HG03520 (cell line): ENCODE measurements around the gene PHOSPHO2.

Source experiments
- ATAC-seq: cut with Tn5 transposase; IDR thresholded peaks from one replicate; pipeline ENCODE4 v1.9.1; 2021; ENCODE audit warnings: mild to moderate bottlenecking, moderate library complexity; ENCODE audit not compliant: unreplicated experiment

Gene PHOSPHO2

GRCh38 chr2:169715379-169716237 is 21.3 kb downstream of the PHOSPHO2 start:
- no peak for ATAC-seq

DNA sequence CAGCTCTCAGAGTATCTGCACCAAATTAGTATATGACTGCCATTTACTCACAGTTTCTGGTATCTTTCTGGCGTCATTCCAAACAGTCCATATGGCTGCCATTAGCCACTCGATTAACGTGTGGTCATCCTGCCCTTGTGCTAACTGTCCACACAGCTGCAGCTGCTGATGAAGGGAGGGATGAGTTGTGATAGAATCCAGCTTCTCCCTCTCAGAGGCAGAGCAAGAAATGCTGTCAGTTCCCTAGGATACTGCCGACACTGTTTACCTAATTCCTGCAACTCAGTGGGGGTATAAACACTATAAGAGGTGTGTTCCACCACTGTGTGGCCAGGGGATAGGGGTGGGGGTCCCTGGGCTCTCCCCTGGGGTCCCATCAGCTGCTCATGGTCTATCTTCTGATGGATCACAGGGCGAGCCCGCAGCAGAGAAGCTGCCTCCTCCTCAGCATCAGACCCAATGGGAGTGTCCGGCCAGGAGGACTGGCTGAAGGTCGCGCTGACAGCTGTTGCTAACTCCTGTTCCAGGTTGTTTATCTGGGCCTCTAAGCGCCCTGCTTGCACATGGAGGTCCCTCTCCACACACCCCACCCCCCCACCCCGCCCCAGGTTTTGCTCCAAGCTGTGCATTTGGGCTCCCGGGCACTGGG is 22.1 kb downstream of the PHOSPHO2 start:
- no peak for ATAC-seq

DNA sequence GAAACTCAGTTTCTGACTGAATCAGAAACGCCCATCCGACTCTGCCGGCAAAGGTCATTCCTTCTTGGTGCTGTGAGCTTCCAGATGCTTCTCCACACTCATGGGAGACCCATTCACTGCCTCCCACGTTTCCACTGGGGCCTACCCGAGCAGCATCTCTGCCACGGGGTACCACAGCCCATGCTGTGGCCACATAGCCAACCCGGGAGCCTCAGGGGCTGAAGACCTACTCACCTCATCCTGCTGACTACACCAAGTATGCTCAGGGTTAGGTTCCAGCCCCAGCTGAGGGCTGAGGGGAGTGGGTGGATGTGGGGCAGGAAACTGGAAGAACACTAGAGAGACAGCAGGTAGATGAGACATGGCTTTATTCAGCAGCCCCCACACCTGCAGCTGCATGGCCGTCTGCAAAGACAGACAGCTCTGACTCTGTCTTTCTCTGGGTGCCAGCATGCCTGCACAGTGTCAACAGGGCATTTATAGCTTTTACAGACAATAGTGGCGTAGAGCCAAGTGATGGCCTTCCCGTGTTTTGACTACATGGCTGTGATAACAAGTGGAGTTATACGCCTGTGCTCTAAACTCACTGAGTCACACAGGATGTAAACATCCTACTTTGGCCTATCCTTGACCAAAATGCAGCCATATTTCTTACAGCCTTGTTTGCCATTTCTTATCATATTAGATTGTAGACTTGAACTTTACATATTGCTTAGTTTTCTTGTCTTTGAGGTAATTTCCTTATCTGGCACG is 22.8 kb downstream of the PHOSPHO2 start:
- no peak for ATAC-seq

- ATAC-seq: no peak
Measured at GRCh38 chr2:169717691-169718063, 23.4 kb downstream of the PHOSPHO2 start.

- no peak for ATAC-seq
Measured at GRCh38 chr2:169718930-169719504, 24.7 kb downstream of the PHOSPHO2 start.

DNA sequence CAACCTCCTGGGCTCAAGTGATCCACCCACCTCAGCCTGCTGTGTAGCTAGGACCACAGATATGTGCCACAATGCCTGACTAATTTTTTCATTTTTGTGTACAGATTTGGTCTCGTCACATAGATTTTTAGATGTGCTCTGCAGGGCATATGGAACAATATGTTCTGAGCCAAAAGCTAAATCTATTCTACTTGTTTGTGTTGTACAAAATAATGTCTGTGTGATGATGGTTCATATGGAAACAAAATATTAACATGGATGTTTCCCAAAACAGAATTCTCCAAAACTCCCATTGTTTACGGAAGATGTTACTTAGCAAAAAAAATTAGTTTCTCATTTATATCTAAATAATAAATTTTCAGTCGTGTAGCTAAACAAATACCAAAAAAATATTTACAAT is 26.7 kb downstream of the PHOSPHO2 start:
- no peak for ATAC-seq

GRCh38 chr2:169727065-169727464 is 32.8 kb downstream of the PHOSPHO2 start:
- no peak for ATAC-seq

- ATAC-seq: no peak
Measured at GRCh38 chr2:169729274-169729605, 35.0 kb downstream of the PHOSPHO2 start.

DNA sequence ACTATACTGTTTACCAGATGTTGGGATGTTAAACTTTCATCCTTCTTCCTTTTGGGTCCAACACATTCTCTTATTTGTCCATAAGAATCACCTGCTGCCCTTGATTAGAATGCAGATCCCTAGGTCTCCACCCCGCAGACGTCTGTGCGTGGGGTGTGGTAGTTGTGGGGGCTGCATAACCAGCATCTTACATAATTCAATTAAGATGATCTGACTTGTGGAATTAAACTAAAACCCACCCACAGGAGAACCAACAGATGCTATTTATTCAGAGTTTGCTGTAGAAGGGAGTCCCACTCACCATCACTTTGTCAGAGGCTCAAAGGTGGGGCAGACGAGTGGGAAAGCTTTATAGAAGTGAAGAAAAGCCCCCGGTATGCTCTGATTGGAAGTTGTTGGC is 37.8 kb downstream of the PHOSPHO2 start:
- ATAC-seq: no peak

- ATAC-seq: no peak
Measured at GRCh38 chr2:169732583-169733358, 38.5 kb downstream of the PHOSPHO2 start.

DNA sequence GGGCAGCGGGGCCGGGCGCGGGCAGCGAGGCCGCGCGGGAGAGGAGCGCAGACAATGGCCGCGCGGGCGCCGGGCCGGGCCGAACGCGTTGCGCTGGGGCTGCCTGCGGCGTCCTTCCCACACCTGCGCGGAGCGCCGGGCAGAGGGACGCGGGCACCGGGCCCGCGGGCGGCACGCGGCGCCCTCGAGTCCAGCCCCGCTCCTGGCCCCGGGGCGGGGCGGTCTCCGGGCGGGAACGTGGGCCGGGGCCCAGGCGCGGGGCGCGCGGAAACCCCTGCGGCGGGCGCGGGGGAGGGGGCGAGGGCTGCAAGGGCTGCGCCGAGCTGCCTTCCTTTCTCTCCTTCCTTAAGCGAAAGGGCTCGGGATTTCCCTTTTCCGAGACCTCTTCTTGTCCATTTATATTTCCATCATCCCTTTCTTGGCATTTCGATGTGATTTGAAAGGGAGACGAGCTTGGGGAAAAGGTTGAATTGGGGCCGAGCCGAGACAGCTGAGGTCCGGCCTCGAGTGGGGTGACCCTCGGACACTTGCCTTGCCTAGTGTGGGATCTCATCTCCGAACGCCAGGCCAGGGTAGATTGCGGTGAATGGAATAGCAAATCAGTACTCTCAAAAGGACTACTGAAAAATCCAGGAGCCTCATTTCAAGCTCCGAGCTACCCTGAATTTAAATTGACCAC is 40.0 kb downstream of the PHOSPHO2 start:
- ATAC-seq: peak; percentile 37

DNA sequence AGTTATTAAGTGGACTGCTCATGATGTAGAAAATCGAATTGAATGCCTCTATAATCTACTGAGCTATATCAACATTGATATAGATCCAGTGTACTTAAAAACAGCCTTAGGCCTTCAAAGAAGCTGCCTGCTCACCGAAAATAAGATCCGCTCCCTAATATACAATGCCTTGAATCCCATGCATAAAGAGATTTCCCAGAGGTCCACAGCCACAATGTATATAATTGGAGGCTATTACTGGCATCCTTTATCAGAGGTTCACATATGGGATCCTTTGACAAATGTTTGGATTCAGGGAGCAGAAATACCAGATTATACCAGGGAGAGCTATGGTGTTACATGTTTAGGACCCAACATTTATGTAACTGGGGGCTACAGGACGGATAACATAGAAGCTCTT is 41.4 kb downstream of the PHOSPHO2 start:
- no peak for ATAC-seq

DNA sequence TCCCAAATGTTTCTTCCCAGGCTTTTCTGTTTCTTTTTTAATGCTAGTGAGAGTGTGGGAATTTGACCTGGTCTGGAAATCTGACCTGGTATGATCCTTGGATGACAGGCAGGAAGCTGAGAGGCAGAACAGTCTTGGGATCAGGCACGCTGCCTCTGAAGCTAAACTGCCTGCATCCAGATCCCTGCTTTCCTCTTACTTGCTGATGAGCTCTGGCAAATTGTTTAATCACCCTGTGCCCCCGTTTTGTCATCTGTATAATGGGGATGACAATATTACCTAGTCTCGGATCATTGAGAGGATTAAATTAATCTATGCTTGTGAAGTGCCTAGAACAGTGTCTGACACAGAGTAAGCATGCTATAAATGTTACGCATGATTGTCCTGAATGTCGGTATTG is 42.6 kb downstream of the PHOSPHO2 start:
- ATAC-seq: no peak

DNA sequence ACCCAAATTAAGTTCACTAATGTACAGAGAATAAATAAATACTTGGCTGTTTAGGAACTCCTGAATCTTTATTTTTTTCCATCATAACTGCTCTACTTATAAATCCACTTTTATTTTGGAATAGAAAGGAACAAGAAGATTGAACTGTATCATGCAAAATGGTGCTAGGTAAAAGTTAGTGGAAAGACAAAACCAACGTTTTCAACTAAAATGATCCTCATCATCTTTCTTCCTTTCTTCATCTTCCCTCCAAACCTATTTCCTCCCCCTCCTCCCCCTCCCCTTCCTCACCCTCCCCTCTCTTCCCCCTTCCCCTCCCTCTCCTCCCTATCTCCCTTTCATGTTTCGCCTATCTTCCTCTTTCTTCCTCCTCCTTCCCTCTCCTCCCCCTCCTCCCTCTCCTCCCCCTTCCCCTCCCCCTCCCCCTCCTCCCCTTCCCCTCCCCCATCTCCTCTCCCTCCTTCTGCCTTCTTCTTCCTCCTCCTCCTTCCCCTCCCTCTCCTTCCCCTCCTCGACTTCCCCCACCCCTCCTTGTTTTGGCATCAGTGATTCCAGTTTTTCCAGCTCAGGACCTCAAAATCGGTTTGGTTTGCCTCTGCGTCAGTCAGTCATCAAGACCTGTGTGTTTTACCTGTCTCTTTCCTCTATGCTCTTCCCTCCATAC is 44.4 kb downstream of the PHOSPHO2 start:
- no peak for ATAC-seq

DNA sequence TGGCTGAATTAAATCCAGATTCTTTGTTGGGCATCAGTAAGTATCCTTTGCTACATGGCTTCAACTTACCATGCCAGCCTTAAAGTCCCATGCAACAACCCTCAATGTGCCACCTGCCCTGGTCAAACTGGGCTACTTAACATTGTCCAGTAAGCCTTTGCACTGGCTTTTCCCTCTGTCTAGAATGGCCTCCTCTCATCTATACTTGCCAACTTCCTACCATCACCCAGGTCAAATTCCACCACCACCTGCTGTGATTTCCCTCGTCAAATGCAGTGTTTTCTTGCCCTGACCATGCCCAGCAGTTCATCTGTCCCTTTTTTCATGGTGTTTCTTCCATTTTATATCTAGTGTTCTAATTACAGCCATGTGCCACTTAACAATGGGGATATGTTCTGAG is 45.1 kb downstream of the PHOSPHO2 start:
- ATAC-seq: no peak

GRCh38 chr2:169743549-169743948 is 49.3 kb downstream of the PHOSPHO2 start:
- no peak for ATAC-seq

DNA sequence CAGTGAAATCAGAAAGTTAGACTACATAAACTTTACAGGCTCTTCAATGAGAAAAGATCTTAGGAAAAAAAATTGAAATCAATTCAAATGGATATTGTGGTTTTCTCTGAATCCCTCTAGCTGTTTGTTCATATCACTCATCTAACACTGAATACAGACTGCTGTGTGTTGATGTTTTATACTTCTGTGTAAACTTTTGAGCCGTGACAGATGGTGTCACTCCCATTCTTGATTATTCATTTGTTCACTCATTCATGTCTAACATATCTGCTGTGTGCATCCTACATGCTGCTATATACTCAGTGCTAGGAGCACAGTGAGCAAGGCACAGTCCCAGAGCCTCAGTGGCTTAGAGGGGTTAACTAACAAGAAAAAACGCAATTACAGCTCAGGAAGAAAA is 52.0 kb downstream of the PHOSPHO2 start:
- no peak for ATAC-seq

DNA sequence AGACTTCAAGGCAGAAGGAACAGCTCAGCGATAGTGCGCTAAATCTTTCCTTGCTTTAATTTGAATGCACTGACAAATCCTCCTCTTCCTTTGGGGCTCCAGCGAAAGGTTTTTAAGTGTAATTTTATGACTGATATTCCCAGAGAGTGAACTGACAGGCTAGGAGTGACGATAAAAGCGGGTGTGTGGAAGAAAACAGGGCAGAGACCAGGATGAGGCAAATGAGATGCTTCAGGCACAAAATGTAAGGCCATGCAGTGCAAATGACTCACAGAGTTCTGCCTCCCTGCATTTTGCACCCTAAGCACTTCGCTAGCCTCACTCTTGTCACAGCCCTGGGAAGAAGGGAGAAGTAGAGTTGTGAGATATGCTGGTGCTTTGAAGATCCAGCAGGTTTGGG is 54.0 kb downstream of the PHOSPHO2 start:
- no peak for ATAC-seq
